GM23338 (cell line): ENCODE data around the gene DUSP3. TPM values are rescaled to one million over a fixed set of nuclear protein-coding genes. Genes with fewer than 3 reads are reported as not detected.

Experiments
- ATAC-seq: fragments of 200-7000 bp; cut with Tn5 transposase; 3 replicates; pipeline ENCODE4 v1.9.1; 2020
- DNase-seq: peaks from one replicate; pipeline ENCODE4 v3.0.0-alpha.2; 2015; ENCODE audit warnings: low spot score
- H2AFZ ChIP-seq: fragments of 200-600 bp; sonication (generic); 2 replicates; pipeline ENCODE4 v1.8.0; 2016; ENCODE audit warnings: antibody characterized with exemption, mild to moderate bottlenecking, moderate library complexity
- H3F3A ChIP-seq: fragments of 200-600 bp; sonication (generic); replicated peaks from 2 replicates; pipeline ENCODE4 v1.8.0; 2017; ENCODE audit warnings: antibody characterized with exemption, mixed run types, low read depth
- H3K27ac ChIP-seq: fragments of 200-600 bp; sonication (generic); 2 replicates; pipeline ENCODE4 v1.6.1; 2016; ENCODE audit warnings: low read depth
- H3K27me3 ChIP-seq: fragments of 200-600 bp; sonication (generic); 2 replicates; pipeline ENCODE4 v1.8.0; 2016; ENCODE audit warnings: mild to moderate bottlenecking, mixed run types, moderate library complexity; ENCODE audit not compliant: insufficient read depth
- H3K36me3 ChIP-seq: fragments of 200-600 bp; sonication (generic); 2 replicates; pipeline ENCODE4 v1.8.0; 2016; ENCODE audit warnings: mild to moderate bottlenecking; ENCODE audit not compliant: insufficient read depth
- H3K4me1 ChIP-seq: fragments of 200-600 bp; sonication (generic); 2 replicates; pipeline ENCODE4 v1.8.0; 2016; ENCODE audit warnings: mild to moderate bottlenecking, moderate library complexity; ENCODE audit not compliant: insufficient read depth
- H3K4me2 ChIP-seq: fragments of 200-600 bp; sonication (generic); 2 replicates; pipeline ENCODE4 v1.7.1; 2017; ENCODE audit warnings: mixed run types
- H3K4me3 ChIP-seq: fragments of 200-600 bp; sonication (generic); 2 replicates; pipeline ENCODE4 v1.6.1; 2016; ENCODE audit warnings: mixed run types
- H3K79me2 ChIP-seq: fragments of 200-600 bp; sonication (generic); replicated peaks from 2 replicates; pipeline ENCODE4 v1.8.0; 2017; ENCODE audit warnings: mild to moderate bottlenecking; ENCODE audit not compliant: insufficient read depth
- H3K9me2 ChIP-seq: fragments of 200-600 bp; sonication (generic); 2 replicates; pipeline ENCODE4 v1.8.0; 2017; ENCODE audit not compliant: insufficient read depth
- H4K20me1 ChIP-seq: fragments of 200-600 bp; sonication (generic); replicated peaks from 2 replicates; pipeline ENCODE4 v1.8.0; 2017; ENCODE audit warnings: mild to moderate bottlenecking; ENCODE audit not compliant: insufficient read depth
- H3K27ac Mint-ChIP-seq: 2 replicates; pipeline ENCODE4 v1.8.0; 2020; ENCODE audit warnings: inconsistent platforms, mild to moderate bottlenecking, moderate library complexity, mixed read lengths
- H3K27me3 Mint-ChIP-seq: 3 replicates; pipeline ENCODE4 v1.8.0; 2022; ENCODE audit warnings: low read depth, mild to moderate bottlenecking, moderate library complexity, mixed read lengths, inconsistent platforms; ENCODE audit not compliant: insufficient read depth, poor library complexity
- H3K36me3 Mint-ChIP-seq: 3 replicates; pipeline ENCODE4 v1.8.0; 2021; ENCODE audit warnings: low read depth, mild to moderate bottlenecking, inconsistent platforms, moderate library complexity, mixed read lengths
- H3K4me1 Mint-ChIP-seq: 3 replicates; pipeline ENCODE4 v1.8.0; 2020; ENCODE audit warnings: mild to moderate bottlenecking, inconsistent platforms, mixed read lengths
- H3K4me3 Mint-ChIP-seq: 3 replicates; pipeline ENCODE4 v1.8.0; 2021; ENCODE audit warnings: moderate library complexity, mild to moderate bottlenecking, inconsistent platforms, mixed read lengths
- H3K9me3 Mint-ChIP-seq: 3 replicates; pipeline ENCODE4 v1.8.0; 2020; ENCODE audit warnings: moderate library complexity, mild to moderate bottlenecking, inconsistent platforms, mixed read lengths
- CREB1 ChIP-seq: fragments of 250-450 bp; sonication (Bioruptor Pico); IDR thresholded peaks from 2 replicates; pipeline ENCODE4 v1.5.0; 2020; ENCODE audit warnings: low read depth, mild to moderate bottlenecking, moderate library complexity
- EZH2 ChIP-seq: fragments of 200-600 bp; sonication (generic); IDR thresholded peaks from one replicate; pipeline ENCODE4 v1.8.0; 2017; ENCODE audit warnings: antibody characterized with exemption, mild to moderate bottlenecking, low read depth; ENCODE audit not compliant: unreplicated experiment
- EZH2phosphoT487 ChIP-seq: fragments of 200-600 bp; sonication (generic); IDR thresholded peaks from one replicate; pipeline ENCODE4 v1.8.1; 2018; ENCODE audit warnings: antibody characterized with exemption; ENCODE audit not compliant: unreplicated experiment
- JUNB ChIP-seq: IDR thresholded peaks from one replicate; pipeline ENCODE4 v1.6.1; 2016; ENCODE audit warnings: antibody characterized with exemption; ENCODE audit not compliant: unreplicated experiment
- NANOG ChIP-seq: IDR thresholded peaks from 2 replicates; pipeline ENCODE4 v1.6.1; 2016; ENCODE audit warnings: antibody characterized with exemption, borderline replicate concordance
- POLR2AphosphoS5 ChIP-seq: IDR thresholded peaks from 2 replicates; pipeline ENCODE4 v1.6.1; 2016; ENCODE audit warnings: antibody characterized with exemption, low read depth
- STAT1 ChIP-seq: IDR thresholded peaks from one replicate; pipeline ENCODE4 v1.6.1; 2016; ENCODE audit warnings: antibody characterized with exemption; ENCODE audit not compliant: unreplicated experiment
- ZNF114 ChIP-seq: fragments of 250-450 bp; sonication (Bioruptor Pico); IDR thresholded peaks from 2 replicates; pipeline ENCODE4 v1.5.0; 2020; ENCODE audit warnings: mild to moderate bottlenecking, moderate library complexity
- ZNF331 ChIP-seq: fragments of 250-450 bp; sonication (Bioruptor Pico); IDR thresholded peaks from 2 replicates; pipeline ENCODE4 v1.5.0; 2020; ENCODE audit warnings: low read depth, mild to moderate bottlenecking, moderate library complexity
- polyA plus RNA-seq: library from polyadenylated mRNA; unstranded; fragments of >200 nt; fragmentation: Nextera tagmentation; extraction: Ambion mirVana; gene quantifications from 2 replicates; pipeline ENCODE4 v1.2.1, GENCODE V29; 2016
- total RNA-seq: library from RNA; depleted of rRNA; stranded (reverse); fragments of >200 nt; shearing (Covaris generic); gene quantifications from 2 replicates; pipeline ENCODE4 v1.2.3, GENCODE V29; 2014
- TF ChIP-seq, protein P1 (sequence below): IDR thresholded peaks from one replicate; pipeline ENCODE4 v1.6.1; 2018; ENCODE audit warnings: antibody characterized with exemption; ENCODE audit not compliant: unreplicated experiment
- TF ChIP-seq, protein P2 (sequence below): fragments of 250-450 bp; sonication (Bioruptor Pico); IDR thresholded peaks from 2 replicates; pipeline ENCODE4 v1.5.0; 2020; ENCODE audit warnings: mild to moderate bottlenecking, moderate library complexity
- TF ChIP-seq, protein P3 (sequence below): IDR thresholded peaks from 2 replicates; pipeline ENCODE4 v1.6.1; 2016; ENCODE audit warnings: antibody characterized with exemption
- TF ChIP-seq, protein P4 (sequence below), 2 experiments: fragments of 200-600 bp in 1 of 2; sonication (generic) in 1 of 2; conservative IDR thresholded peaks; 2 replicates each; pipeline versions ENCODE4 v1.5.1 to v1.6.1; 2016 to 2017; ENCODE audit warnings: antibody characterized with exemption in 2 of 2, low read depth in 2 of 2, mild to moderate bottlenecking in 2 of 2, moderate library complexity in 1 of 2

The DUSP3 gene
- total and polyA plus RNA-seq, 2 experiments from 2014 or later = 14.7 to 22.1 TPM

DNA sequence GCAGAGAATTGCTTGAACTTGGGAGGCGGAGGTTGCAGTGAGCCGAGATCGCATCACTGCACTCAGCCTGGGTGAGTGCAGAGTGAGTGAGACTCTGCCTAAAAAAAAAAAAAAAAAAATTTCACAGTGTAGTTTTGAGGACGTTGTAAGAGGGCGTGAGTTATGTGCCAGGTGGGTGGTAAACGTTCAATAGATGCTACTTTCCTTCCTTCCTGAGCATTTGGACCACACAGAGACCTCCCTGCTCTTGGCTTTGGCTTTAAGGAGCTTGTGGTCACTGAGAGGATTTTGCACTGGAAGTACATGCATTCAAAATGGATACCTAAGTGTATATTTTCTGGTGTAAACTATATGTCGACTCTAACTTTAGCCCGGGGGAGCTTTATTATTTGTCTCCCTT is 50.7 kb downstream of the DUSP3 start:
- Mint-ChIP-seq H3K27me3 (no peaks in the 10 kb centered on the region), H3K9me3 (peaks cover 12% of the 10 kb centered on the region), H3K36me3 (peaks cover 4% of the 10 kb centered on the region; the same call in 2 of the 3 replicates), H3K4me1 (peaks cover 3% of the 10 kb centered on the region; the same call in 2 of the 3 replicates), H3K4me3 (no peak overlapping the region), H3K27ac (no peak overlapping the region)
- no peaks in the 10 kb centered on the region for H3K27me3 ChIP-seq
- no peaks in the 10 kb centered on the region for H4K20me1 ChIP-seq
- H3K79me2 ChIP-seq = no peaks in the 10 kb centered on the region
- no peak overlapping the region for H3K4me3 ChIP-seq
- no peaks in the 10 kb centered on the region for H3F3A ChIP-seq
- TF ChIP-seq EZH2 (no peak), CREB1 (CRISPR knock-in tag) (no peak), EZH2phosphoT487 (no peak), NANOG (no peak), STAT1 (no peak), POLR2AphosphoS5 (no peak), JUNB (no peak), ZNF331 (no peak), ZNF114 (CRISPR knock-in tag) (no peak)
- TF ChIP-seq, protein P1, sequence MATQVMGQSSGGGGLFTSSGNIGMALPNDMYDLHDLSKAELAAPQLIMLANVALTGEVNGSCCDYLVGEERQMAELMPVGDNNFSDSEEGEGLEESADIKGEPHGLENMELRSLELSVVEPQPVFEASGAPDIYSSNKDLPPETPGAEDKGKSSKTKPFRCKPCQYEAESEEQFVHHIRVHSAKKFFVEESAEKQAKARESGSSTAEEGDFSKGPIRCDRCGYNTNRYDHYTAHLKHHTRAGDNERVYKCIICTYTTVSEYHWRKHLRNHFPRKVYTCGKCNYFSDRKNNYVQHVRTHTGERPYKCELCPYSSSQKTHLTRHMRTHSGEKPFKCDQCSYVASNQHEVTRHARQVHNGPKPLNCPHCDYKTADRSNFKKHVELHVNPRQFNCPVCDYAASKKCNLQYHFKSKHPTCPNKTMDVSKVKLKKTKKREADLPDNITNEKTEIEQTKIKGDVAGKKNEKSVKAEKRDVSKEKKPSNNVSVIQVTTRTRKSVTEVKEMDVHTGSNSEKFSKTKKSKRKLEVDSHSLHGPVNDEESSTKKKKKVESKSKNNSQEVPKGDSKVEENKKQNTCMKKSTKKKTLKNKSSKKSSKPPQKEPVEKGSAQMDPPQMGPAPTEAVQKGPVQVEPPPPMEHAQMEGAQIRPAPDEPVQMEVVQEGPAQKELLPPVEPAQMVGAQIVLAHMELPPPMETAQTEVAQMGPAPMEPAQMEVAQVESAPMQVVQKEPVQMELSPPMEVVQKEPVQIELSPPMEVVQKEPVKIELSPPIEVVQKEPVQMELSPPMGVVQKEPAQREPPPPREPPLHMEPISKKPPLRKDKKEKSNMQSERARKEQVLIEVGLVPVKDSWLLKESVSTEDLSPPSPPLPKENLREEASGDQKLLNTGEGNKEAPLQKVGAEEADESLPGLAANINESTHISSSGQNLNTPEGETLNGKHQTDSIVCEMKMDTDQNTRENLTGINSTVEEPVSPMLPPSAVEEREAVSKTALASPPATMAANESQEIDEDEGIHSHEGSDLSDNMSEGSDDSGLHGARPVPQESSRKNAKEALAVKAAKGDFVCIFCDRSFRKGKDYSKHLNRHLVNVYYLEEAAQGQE = no peak
- TF ChIP-seq, protein P2, sequence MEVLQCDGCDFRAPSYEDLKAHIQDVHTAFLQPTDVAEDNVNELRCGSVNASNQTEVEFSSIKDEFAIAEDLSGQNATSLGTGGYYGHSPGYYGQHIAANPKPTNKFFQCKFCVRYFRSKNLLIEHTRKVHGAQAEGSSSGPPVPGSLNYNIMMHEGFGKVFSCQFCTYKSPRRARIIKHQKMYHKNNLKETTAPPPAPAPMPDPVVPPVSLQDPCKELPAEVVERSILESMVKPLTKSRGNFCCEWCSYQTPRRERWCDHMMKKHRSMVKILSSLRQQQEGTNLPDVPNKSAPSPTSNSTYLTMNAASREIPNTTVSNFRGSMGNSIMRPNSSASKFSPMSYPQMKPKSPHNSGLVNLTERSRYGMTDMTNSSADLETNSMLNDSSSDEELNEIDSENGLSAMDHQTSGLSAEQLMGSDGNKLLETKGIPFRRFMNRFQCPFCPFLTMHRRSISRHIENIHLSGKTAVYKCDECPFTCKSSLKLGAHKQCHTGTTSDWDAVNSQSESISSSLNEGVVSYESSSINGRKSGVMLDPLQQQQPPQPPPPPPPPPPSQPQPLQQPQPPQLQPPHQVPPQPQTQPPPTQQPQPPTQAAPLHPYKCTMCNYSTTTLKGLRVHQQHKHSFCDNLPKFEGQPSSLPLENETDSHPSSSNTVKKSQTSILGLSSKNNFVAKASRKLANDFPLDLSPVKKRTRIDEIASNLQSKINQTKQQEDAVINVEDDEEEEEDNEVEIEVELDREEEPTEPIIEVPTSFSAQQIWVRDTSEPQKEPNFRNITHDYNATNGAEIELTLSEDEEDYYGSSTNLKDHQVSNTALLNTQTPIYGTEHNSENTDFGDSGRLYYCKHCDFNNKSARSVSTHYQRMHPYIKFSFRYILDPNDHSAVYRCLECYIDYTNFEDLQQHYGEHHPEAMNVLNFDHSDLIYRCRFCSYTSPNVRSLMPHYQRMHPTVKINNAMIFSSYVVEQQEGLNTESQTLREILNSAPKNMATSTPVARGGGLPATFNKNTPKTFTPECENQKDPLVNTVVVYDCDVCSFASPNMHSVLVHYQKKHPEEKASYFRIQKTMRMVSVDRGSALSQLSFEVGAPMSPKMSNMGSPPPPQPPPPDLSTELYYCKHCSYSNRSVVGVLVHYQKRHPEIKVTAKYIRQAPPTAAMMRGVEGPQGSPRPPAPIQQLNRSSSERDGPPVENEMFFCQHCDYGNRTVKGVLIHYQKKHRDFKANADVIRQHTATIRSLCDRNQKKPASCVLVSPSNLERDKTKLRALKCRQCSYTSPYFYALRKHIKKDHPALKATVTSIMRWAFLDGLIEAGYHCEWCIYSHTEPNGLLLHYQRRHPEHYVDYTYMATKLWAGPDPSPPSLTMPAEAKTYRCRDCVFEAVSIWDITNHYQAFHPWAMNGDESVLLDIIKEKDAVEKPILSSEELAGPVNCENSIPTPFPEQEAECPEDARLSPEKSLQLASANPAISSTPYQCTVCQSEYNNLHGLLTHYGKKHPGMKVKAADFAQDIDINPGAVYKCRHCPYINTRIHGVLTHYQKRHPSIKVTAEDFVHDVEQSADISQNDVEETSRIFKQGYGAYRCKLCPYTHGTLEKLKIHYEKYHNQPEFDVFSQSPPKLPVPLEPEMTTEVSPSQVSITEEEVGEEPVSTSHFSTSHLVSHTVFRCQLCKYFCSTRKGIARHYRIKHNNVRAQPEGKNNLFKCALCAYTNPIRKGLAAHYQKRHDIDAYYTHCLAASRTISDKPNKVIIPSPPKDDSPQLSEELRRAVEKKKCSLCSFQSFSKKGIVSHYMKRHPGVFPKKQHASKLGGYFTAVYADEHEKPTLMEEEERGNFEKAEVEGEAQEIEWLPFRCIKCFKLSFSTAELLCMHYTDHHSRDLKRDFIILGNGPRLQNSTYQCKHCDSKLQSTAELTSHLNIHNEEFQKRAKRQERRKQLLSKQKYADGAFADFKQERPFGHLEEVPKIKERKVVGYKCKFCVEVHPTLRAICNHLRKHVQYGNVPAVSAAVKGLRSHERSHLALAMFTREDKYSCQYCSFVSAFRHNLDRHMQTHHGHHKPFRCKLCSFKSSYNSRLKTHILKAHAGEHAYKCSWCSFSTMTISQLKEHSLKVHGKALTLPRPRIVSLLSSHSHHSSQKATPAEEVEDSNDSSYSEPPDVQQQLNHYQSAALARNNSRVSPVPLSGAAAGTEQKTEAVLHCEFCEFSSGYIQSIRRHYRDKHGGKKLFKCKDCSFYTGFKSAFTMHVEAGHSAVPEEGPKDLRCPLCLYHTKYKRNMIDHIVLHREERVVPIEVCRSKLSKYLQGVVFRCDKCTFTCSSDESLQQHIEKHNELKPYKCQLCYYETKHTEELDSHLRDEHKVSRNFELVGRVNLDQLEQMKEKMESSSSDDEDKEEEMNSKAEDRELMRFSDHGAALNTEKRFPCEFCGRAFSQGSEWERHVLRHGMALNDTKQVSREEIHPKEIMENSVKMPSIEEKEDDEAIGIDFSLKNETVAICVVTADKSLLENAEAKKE (CRISPR knock-in tag) = no peak
- TF ChIP-seq, protein P3, sequence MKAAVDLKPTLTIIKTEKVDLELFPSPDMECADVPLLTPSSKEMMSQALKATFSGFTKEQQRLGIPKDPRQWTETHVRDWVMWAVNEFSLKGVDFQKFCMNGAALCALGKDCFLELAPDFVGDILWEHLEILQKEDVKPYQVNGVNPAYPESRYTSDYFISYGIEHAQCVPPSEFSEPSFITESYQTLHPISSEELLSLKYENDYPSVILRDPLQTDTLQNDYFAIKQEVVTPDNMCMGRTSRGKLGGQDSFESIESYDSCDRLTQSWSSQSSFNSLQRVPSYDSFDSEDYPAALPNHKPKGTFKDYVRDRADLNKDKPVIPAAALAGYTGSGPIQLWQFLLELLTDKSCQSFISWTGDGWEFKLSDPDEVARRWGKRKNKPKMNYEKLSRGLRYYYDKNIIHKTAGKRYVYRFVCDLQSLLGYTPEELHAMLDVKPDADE = no peak
- TF ChIP-seq, protein P4, sequence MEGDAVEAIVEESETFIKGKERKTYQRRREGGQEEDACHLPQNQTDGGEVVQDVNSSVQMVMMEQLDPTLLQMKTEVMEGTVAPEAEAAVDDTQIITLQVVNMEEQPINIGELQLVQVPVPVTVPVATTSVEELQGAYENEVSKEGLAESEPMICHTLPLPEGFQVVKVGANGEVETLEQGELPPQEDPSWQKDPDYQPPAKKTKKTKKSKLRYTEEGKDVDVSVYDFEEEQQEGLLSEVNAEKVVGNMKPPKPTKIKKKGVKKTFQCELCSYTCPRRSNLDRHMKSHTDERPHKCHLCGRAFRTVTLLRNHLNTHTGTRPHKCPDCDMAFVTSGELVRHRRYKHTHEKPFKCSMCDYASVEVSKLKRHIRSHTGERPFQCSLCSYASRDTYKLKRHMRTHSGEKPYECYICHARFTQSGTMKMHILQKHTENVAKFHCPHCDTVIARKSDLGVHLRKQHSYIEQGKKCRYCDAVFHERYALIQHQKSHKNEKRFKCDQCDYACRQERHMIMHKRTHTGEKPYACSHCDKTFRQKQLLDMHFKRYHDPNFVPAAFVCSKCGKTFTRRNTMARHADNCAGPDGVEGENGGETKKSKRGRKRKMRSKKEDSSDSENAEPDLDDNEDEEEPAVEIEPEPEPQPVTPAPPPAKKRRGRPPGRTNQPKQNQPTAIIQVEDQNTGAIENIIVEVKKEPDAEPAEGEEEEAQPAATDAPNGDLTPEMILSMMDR (conservative IDR thresholded peaks at IDR 0.05; ENCODE audit: low read depth in 2 of 2) = no peak
- no peaks in the 10 kb centered on the region for H3K9me2 ChIP-seq
- DNase-seq (no peak), ATAC-seq (no peak)
- H3K36me3 ChIP-seq = no peaks in the 10 kb centered on the region
- H3K4me1 ChIP-seq = no peaks in the 10 kb centered on the region
- no peak overlapping the region for H2AFZ ChIP-seq
- no peak overlapping the region for H3K27ac ChIP-seq
- H3K4me2 ChIP-seq = no peak overlapping the region
